GM21423 (cell line): ENCODE results near the gene HAX1.
"Not testable (repeated sequence)": the region's sequence is repeated elsewhere in the genome, so short reads cannot be mapped to it uniquely, and the experiment has no call there.

Experiments
- ATAC-seq: cut with Tn5 transposase; IDR thresholded peaks from one replicate; pipeline ENCODE4 v1.9.1; 2021; ENCODE audit warnings: mild to moderate bottlenecking, moderate library complexity; ENCODE audit not compliant: unreplicated experiment

Gene HAX1

GRCh38 chr1:154272999-154273563, 652 bp downstream of the HAX1 start:
- no peak for ATAC-seq

GRCh38 chr1:154276797-154277196, 4.4 kb downstream of the HAX1 start:
- ATAC-seq: no peak

DNA sequence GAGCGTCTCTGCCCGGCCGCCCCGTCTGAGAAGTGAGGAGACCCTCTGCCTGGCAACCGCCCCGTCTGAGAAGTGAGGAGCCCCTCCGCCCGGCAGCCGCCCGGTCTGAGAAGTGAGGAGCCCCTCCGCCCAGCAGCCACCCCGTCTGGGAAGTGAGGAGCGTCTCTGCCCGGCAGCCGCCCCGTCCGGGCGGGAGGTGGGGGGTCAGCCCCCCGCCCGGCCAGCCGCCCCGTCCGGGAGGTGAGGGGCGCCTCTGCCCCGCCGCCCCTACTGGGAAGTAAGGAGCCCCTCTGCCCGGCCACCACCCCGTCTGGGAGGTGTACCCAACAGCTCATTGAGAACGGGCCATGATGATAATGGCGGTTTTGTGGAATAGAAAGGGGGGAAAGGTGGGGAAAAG, 15.2 kb downstream of the HAX1 start:
- ATAC-seq: not testable (repeated sequence)

DNA sequence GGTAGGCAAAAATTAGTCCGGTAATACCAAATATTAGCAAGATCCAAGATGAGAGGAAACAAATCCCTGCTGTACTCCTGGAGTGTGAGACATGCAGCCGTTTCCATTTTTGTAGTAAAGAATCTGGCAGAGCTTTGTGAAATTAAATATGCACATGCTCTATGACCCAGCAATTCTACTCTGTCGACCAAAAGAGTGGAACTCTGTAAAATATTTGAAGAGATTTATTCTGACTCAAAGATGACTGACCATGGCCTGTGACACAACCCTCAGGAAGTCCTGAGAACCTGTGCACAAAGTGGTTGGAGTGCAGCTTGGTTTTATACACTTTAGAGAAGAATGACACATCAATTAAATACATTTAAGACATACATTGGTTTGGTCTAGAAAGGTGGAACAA, 16.2 kb downstream of the HAX1 start:
- no peak for ATAC-seq

DNA sequence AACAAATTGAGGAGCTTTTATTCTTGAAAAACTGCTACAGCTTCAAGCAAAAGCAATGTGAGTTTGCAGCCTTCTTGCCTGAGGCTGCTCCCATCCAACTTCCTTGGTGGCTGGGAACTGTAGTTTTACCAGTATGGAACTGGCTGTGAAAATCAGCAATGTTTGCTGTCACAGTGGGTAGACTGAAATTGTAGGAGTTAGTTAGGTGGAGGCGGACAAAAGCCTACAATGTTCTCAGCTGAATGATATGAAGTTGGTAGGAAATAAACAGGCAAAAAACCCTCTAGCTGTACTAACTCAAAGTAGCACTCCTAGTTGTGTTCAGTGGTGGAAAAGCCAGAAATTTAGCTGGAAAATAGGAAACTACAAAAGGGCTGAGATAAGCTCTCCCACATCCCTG, 18.5 kb downstream of the HAX1 start:
- ATAC-seq: no peak

- ATAC-seq: no peak
These were observed 23.2 kb downstream of the HAX1 start for GRCh38 chr1:154295408-154296235.

- ATAC-seq: no peak
These were observed 29.2 kb downstream of the HAX1 start for GRCh38 chr1:154301582-154301981.

DNA sequence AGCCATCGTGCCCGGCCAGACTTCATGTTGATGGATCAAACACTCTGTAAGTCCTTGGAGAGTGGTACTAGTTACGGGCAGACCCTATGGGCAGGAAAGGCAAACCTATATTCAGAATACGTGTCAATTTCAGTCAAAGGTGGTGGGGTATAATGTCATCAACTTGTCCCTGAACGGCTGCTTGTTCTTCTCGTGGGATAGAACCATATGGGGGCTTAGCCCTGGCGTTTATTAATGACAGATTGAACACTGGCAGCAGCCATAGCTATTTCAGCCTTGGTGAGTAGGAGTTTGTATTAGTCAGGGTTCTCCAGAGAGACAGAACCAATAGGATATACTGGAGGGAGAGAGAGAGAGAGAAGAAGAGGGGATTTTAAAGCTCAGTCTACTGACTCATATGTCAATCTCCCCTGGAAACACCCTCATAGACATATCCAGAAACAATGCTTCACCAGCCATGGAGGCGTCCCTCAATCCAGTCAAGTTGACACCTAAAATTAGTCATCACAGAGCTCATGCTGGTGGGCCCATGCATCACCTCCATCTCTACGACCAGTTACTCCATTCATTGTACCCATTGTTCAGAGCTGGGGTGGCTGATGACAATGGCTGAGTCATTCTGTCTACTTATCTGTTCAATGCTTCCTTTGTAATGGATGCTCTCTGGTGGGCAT, 32.4 kb downstream of the HAX1 start:
- ATAC-seq: peak; percentile 56

DNA sequence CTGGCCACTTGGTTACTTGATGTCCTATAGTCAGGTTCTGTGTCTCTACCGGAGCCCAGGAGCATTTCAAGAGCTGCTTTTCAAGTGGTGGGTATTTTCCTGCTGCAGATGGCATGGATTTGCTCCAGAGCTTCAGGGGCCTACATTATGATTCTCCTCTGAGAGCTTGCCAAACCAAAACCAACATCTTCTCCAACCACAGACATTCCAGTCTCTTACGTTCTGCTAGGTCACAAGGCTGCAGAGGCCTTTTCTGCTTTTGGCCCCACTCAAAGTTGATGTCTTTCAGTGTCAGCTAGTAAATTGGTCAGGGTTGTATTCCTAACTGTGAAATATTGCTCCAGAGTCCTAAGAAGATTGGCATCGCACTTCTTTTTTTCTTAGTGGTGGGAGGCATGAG, 33.7 kb downstream of the HAX1 start:
- no peak for ATAC-seq

- ATAC-seq: not testable (repeated sequence)
These were observed 35.3 kb downstream of the HAX1 start for GRCh38 chr1:154307670-154308270.

DNA sequence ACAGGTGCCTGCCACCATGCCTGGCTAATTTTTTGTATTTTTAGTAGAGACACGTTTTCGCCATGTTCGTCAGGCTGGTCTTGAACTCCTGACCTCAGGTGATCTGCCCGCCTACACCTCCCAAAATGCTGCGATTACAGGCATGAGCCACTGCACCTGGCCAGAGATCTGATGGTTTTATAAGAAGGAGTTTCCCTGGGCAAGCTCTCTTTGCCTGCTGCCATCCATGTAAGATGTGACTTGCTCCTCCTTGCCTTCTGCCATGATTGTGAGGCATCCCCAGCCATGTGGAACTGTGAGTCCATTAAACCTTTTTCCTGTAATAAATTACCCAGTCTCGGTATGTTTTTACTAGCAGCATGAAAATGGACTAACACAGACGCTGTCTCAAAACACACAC, 36.7 kb downstream of the HAX1 start:
- ATAC-seq: not testable (repeated sequence)

DNA sequence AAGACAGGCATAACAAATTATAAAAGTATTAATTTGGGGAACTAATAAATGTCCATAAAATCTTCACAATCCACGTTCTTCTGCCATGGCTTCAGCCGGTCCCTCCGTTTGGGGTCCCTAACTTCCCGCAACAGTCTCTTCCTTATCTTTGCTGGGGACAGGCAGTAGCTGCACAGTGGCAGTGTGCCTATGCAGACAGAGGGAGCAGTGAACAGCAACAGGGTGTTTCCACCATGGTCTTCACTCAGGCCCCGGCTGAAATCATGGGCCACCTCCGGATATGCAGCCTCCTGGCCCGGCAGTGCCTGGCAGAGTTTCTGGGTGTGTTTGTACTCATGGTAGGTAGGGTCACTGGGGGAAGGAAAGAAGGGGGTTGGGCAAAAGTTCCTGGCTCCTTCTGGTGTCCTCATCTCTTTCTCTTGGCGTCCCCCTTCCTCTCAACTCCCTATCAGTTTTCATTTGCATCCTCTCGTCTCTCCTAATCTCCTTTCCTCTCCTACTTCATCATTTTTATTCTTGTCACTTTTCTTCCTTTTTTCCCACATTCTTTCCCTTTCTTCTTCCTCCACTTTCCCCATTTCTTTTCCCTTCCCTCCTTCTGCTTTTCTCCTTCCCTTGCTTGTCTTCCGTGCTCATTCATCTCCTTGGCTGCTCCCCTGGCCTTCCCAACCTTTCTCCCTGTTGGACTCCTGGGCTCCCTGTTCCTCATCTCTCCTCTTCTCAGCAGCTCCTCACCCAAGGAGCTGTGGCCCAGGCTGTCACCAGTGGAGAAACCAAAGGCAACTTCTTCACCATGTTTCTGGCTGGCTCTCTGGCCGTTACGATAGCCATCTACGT, 40.0 kb downstream of the HAX1 start:
- not testable (repeated sequence) for ATAC-seq

DNA sequence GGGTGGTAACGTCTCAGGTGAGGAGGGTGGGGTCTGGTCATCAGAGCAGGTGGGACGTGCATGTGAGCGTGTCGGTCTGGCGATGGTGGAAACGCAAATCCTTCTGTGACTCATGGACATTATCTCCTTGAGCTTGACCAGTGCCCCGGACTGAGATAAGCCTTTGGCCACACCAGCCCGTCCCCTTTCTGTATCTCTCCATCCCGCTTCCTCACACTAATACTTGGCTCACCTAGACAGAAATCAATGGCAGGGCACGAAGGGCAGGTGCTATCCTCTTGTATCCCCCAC, 40.6 kb downstream of the HAX1 start:
- ATAC-seq: no peak

DNA sequence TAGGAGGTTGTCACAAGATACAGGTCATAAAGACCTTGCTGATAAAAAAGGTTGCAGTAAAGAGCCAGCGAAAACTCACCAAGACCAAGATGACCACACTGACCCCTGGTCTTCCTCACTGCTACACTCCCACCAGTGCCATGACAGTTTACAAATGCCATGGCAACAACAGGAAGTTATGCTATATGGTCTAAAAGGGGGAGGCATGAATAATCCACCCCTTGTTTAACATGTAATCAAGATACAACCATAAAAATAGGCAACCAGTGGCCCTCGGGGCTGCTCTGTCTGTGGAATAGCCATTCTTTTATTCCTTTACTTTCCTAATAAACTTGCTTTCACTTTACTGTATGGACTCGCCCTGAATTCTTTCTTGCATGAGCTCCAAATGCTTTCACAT, 41.8 kb downstream of the HAX1 start:
- not testable (repeated sequence) for ATAC-seq

- ATAC-seq: no peak
These were observed 44.3 kb downstream of the HAX1 start for GRCh38 chr1:154316704-154317103.

DNA sequence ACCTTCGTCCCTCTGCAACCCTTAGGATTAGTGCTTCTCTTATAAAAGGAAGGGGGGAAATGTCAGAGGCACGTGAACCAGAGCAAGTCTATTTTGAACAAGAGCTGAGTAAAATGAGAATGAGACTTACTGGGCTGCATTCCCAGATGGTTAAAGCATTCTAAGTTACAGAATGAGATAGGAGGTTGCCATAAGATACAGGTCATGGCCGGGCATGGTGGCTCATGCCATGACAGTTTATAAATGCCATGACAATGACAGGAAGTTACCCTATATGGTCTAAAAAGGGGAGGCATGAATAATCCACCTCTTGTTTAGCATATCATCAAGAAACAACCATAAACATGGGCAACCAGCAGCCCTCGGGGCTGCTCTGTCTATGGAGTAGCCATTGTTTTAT, 46.0 kb downstream of the HAX1 start:
- no peak for ATAC-seq

GRCh38 chr1:154320882-154321608, 48.6 kb downstream of the HAX1 start, which contains the start of gene AQP10:
TSS of gene AQP10 (plus strand) at chr1:154321093. CDS start at chr1:154321156, 63 bp downstream.
- no peak for ATAC-seq

GRCh38 chr1:154321609-154321934, 49.1 kb downstream of the HAX1 start:
- ATAC-seq: not testable (repeated sequence)

GRCh38 chr1:154323493-154323892, 51.1 kb downstream of the HAX1 start:
- ATAC-seq: no peak

DNA sequence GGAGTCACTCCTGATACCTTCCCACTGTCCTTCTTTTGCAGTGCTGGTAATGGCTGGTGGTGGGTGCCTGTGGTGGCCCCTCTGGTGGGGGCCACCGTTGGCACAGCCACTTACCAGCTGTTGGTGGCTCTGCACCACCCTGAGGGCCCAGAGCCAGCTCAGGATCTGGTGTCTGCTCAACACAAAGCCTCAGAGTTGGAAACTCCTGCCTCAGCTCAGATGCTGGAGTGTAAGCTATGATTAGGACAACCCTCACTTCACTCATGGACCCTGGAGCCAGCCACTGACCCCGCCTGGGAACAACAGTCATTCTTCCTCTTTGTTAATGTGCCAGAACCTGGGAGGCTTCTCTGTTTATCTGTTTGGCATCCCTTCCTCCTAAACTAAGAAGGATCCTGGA, 51.8 kb downstream of the HAX1 start:
- no peak for ATAC-seq
